Measurements from ENCODE around the gene BBS10. TPM values are rescaled to one million over a fixed set of nuclear protein-coding genes. Genes with fewer than 3 reads are reported as not detected.
"Not testable (repeated sequence)": the region's sequence is repeated elsewhere in the genome, so short reads cannot be mapped to it uniquely, and the experiment has no call there.

Gene BBS10
- total RNA-seq (ENCODE audit: low replicate concordance), result 4.3 and 21.3 TPM in 2 replicates

GRCh38 chr12:76348079-76348901 is at the start of gene BBS10:
Gene BBS10, minus strand, starts transcription at chr12:76348415. Its CDS starts 57 bp downstream, at chr12:76348358.
- DNase-seq (ENCODE audit: low read depth), result peak; percentile 94
- peak; percentile 72 for TF ChIP-seq CTCF (IDR thresholded peaks at IDR 0.05; ENCODE audit: insufficient read depth, low read length)

GRCh38 chr12:76391461-76391860 is 43.2 kb upstream of the BBS10 start:
- no peak for TF ChIP-seq CTCF (IDR thresholded peaks at IDR 0.05; ENCODE audit: insufficient read depth, low read length)
- DNase-seq (ENCODE audit: low read depth), result no peak
- H3K4me3 ChIP-seq (ENCODE audit: low read depth, low read length), result no peak overlapping the region

More at GRCh38 chr12:76348079-76348901, at the start of gene BBS10:
- H3K4me3 ChIP-seq (ENCODE audit: low read depth, low read length), result peak within 1 kb of the TSS; percentile 77

- no peak for DNase-seq (ENCODE audit: low read depth)
- no peak overlapping the region for H3K4me3 ChIP-seq (ENCODE audit: low read depth, low read length)
- no peak for TF ChIP-seq CTCF (IDR thresholded peaks at IDR 0.05; ENCODE audit: insufficient read depth, low read length)
Observed at GRCh38 chr12:76387614-76388013, 39.4 kb upstream of the BBS10 start.

GRCh38 chr12:76384560-76384959 is 36.3 kb upstream of the BBS10 start:
- TF ChIP-seq CTCF (IDR thresholded peaks at IDR 0.05; ENCODE audit: insufficient read depth, low read length), result no peak
- DNase-seq (ENCODE audit: low read depth), result no peak
- no peak overlapping the region for H3K4me3 ChIP-seq (ENCODE audit: low read depth, low read length)

- TF ChIP-seq CTCF (IDR thresholded peaks at IDR 0.05; ENCODE audit: insufficient read depth, low read length), result no peak
- H3K4me3 ChIP-seq (ENCODE audit: low read depth, low read length), result no peak overlapping the region
- DNase-seq (ENCODE audit: low read depth), result no peak
Observed at GRCh38 chr12:76383988-76384387, 35.8 kb upstream of the BBS10 start.

- DNase-seq (ENCODE audit: low read depth), result no peak
- no peak overlapping the region for H3K4me3 ChIP-seq (ENCODE audit: low read depth, low read length)
- TF ChIP-seq CTCF (IDR thresholded peaks at IDR 0.05; ENCODE audit: insufficient read depth, low read length), result no peak
Observed at GRCh38 chr12:76379261-76379660, 31.0 kb upstream of the BBS10 start.

GRCh38 chr12:76376876-76377275 is 28.7 kb upstream of the BBS10 start:
- not testable (repeated sequence) for DNase-seq (ENCODE audit: low read depth); H3K4me3 ChIP-seq (ENCODE audit: low read depth, low read length)

All from fibroblast of the aortic adventitia (primary cell).